Cerebellar cortex (tissue), 1 donor: ENCODE measurements around the gene PLA2G2D.
A peak's percentile ranks its signal among the peaks of the same experiment; 100 is the strongest.

Source experiments
- DNase-seq: peaks from one replicate; pipeline ENCODE4 v3.0.0-alpha.2; 2015; ENCODE audit warnings: low spot score

PLA2G2D gene

GRCh38 chr1:20114021-20114648, 5.2 kb downstream of the PLA2G2D start:
- no peak for DNase-seq

- DNase-seq: no peak
Observed at GRCh38 chr1:20112279-20113000, 6.9 kb downstream of the PLA2G2D start.

GRCh38 chr1:20111452-20111851, 7.9 kb downstream of the PLA2G2D start:
- DNase-seq: no peak

- no peak for DNase-seq
Observed at GRCh38 chr1:20110679-20111078, 8.7 kb downstream of the PLA2G2D start.

GRCh38 chr1:20109223-20109856, 10.0 kb downstream of the PLA2G2D start:
- no peak for DNase-seq

GRCh38 chr1:20108366-20109123, 10.8 kb downstream of the PLA2G2D start:
- DNase-seq: no peak

- no peak for DNase-seq
Observed at GRCh38 chr1:20107796-20108195, 11.5 kb downstream of the PLA2G2D start.

- no peak for DNase-seq
Observed at GRCh38 chr1:20107351-20107750, 12.0 kb downstream of the PLA2G2D start.

GRCh38 chr1:20105856-20106255, 13.5 kb downstream of the PLA2G2D start:
- no peak for DNase-seq

GRCh38 chr1:20102875-20103274, 16.5 kb downstream of the PLA2G2D start:
- DNase-seq: no peak

- DNase-seq: peak; percentile 54
Observed at GRCh38 chr1:20100632-20101355, 18.5 kb downstream of the PLA2G2D start.

- no peak for DNase-seq
Observed at GRCh38 chr1:20099533-20099932, 19.8 kb downstream of the PLA2G2D start.

- DNase-seq: no peak
Observed at GRCh38 chr1:20096840-20097447, 22.4 kb downstream of the PLA2G2D start.

GRCh38 chr1:20095564-20096434, 23.5 kb downstream of the PLA2G2D start:
- DNase-seq: no peak

GRCh38 chr1:20093940-20094391, 25.4 kb downstream of the PLA2G2D start:
- no peak for DNase-seq

- DNase-seq: no peak
Observed at GRCh38 chr1:20093303-20093702, 26.0 kb downstream of the PLA2G2D start.

GRCh38 chr1:20090641-20091040, 28.7 kb downstream of the PLA2G2D start:
- DNase-seq: no peak

- DNase-seq: no peak
Observed at GRCh38 chr1:20090119-20090518, 29.2 kb downstream of the PLA2G2D start.

GRCh38 chr1:20089328-20090077, 29.8 kb downstream of the PLA2G2D start:
- no peak for DNase-seq

GRCh38 chr1:20087668-20088067, 31.7 kb downstream of the PLA2G2D start:
- no peak for DNase-seq
